NCI-H82 treated with DMSO at 0.1 percent for 48 hours (cell line): ENCODE measurements around the gene IGF1R.
"Not testable (repeated sequence)": the region's sequence is repeated elsewhere in the genome, so short reads cannot be mapped to it uniquely, and the experiment has no call there.

Source experiments
- DNase-seq: peaks from one replicate; lab custom pipeline; 2025; ENCODE audit not compliant: unreplicated experiment; lab: John Stamatoyannopoulos, UW

Gene IGF1R

GRCh38 chr15:98955331-98955730 is 307.0 kb downstream of the IGF1R start:
- DNase-seq = no peak

GRCh38 chr15:98955961-98956723 is 307.8 kb downstream of the IGF1R start:
- DNase-seq = no peak

DNA sequence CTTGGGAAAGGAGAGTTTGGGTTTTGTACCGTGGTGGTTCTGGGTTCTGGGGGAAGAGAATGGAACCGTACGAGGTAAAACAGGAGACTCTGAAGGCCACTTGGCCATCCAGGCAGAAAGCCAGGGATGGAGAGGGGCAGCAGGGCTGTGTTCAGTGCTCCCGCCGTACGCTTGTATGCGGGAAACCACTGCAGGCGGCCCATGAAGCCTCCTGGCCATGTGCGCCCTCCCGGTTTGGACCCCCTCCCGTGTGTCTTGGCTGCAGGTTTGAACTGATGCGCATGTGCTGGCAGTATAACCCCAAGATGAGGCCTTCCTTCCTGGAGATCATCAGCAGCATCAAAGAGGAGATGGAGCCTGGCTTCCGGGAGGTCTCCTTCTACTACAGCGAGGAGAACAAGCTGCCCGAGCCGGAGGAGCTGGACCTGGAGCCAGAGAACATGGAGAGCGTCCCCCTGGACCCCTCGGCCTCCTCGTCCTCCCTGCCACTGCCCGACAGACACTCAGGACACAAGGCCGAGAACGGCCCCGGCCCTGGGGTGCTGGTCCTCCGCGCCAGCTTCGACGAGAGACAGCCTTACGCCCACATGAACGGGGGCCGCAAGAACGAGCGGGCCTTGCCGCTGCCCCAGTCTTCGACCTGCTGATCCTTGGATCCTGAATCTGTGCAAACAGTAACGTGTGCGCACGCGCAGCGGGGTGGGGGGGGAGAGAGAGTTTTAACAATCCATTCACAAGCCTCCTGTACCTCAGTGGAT is 308.6 kb downstream of the IGF1R start:
- DNase-seq = no peak

GRCh38 chr15:98957655-98958054 is 309.3 kb downstream of the IGF1R start:
- DNase-seq = no peak

DNA sequence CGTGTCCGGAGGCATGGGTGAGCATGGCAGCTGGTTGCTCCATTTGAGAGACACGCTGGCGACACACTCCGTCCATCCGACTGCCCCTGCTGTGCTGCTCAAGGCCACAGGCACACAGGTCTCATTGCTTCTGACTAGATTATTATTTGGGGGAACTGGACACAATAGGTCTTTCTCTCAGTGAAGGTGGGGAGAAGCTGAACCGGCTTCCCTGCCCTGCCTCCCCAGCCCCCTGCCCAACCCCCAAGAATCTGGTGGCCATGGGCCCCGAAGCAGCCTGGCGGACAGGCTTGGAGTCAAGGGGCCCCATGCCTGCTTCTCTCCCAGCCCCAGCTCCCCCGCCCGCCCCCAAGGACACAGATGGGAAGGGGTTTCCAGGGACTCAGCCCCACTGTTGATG is 309.7 kb downstream of the IGF1R start:
- DNase-seq = no peak

DNA sequence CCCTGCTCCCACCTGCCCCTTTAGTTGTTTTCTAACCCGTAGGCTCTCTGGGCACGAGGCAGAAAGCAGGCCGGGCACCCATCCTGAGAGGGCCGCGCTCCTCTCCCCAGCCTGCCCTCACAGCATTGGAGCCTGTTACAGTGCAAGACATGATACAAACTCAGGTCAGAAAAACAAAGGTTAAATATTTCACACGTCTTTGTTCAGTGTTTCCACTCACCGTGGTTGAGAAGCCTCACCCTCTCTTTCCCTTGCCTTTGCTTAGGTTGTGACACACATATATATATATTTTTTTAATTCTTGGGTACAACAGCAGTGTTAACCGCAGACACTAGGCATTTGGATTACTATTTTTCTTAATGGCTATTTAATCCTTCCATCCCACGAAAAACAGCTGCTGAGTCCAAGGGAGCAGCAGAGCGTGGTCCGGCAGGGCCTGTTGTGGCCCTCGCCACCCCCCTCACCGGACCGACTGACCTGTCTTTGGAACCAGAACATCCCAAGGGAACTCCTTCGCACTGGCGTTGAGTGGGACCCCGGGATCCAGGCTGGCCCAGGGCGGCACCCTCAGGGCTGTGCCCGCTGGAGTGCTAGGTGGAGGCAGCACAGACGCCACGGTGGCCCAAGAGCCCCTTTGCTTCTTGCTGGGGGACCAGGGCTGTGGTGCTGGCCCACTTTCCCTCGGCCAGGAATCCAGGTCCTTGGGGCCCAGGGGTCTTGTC is 310.7 kb downstream of the IGF1R start:
- DNase-seq = no peak

GRCh38 chr15:98959640-98960007 is 311.3 kb downstream of the IGF1R start:
- DNase-seq = no peak

DNA sequence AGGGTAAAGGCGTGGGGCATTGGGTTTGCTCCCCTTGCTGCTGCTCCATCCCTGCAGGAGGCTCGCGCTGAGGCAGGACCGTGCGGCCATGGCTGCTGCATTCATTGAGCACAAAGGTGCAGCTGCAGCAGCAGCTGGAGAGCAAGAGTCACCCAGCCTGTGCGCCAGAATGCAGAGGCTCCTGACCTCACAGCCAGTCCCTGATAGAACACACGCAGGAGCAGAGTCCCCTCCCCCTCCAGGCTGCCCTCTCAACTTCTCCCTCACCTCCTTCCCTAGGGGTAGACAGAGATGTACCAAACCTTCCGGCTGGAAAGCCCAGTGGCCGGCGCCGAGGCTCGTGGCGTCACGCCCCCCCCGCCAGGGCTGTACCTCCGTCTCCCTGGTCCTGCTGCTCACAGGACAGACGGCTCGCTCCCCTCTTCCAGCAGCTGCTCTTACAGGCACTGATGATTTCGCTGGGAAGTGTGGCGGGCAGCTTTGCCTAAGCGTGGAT is 312.3 kb downstream of the IGF1R start:
- no peak for DNase-seq

DNA sequence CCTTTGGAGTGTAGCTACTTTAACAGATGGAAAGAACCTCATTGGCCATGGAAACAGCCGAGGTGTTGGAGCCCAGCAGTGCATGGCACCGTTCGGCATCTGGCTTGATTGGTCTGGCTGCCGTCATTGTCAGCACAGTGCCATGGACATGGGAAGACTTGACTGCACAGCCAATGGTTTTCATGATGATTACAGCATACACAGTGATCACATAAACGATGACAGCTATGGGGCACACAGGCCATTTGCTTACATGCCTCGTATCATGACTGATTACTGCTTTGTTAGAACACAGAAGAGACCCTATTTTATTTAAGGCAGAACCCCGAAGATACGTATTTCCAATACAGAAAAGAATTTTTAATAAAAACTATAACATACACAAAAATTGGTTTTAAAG is 315.1 kb downstream of the IGF1R start:
- DNase-seq = no peak

- no peak for DNase-seq
Measured at GRCh38 chr15:98964466-98965133, 316.3 kb downstream of the IGF1R start.

- not testable (repeated sequence) for DNase-seq
Measured at GRCh38 chr15:98965134-98965491, 316.8 kb downstream of the IGF1R start.

GRCh38 chr15:98965597-98965996 is 317.3 kb downstream of the IGF1R start:
- DNase-seq = no peak

DNA sequence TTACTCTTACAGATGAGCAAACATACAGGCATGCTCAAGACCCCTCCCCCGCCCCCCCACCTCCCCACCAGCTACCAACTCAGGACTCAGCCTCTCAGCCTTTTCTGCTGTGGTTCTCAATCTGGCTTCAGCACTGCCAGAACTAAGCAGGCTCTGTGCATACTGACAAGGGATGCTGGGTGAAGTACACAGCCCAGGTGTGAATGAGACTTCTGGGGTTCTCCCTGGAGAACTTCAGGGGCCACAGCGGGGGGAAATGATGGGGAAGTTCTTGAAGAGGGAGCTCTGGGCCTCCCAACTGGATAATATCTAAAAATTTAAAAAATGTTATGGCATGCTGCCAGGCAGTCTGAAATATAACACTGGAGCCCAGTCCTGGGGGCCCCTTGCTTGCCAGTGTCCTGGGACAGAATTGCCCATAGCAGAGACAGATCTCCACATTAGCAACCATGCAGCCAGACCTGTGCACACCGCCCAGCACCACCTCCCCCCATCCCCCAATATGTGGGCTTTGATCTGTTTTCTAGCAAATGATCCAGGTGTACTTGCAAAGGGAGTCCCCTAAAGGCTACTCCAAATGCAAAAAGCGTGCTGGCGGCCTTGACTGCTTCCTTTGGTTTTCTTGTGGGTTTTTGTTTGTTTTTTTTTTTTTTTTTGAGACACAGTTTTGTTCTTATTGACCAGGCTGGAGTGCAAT is 317.9 kb downstream of the IGF1R start:
- DNase-seq = no peak

GRCh38 chr15:98967096-98967495 is 318.8 kb downstream of the IGF1R start:
- DNase-seq = no peak

GRCh38 chr15:98967916-98968315 is 319.6 kb downstream of the IGF1R start:
- DNase-seq = no peak

GRCh38 chr15:98968576-98968975 is 320.2 kb downstream of the IGF1R start:
- no peak for DNase-seq

GRCh38 chr15:98969126-98969735 is 320.9 kb downstream of the IGF1R start:
- no peak for DNase-seq

DNA sequence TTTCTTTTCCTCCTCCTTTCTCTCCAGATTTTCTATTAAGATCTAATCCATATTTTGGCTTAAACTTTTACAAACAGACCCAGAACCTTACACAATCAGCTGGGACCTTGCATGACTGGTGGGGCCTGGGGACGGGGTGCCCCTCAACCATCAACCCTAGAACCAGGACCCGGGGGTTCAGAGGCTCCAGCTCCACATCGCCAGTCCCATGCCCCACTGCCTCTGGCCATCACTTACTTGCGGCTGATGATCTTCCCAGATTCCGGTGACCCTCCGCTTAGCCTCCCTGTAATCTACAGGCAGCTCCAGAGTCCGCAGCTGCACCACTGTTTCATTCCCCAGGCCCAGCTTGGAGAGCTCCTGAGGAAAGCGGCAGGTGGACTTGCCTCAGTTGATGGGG is 322.5 kb downstream of the IGF1R start:
- DNase-seq = no peak

DNA sequence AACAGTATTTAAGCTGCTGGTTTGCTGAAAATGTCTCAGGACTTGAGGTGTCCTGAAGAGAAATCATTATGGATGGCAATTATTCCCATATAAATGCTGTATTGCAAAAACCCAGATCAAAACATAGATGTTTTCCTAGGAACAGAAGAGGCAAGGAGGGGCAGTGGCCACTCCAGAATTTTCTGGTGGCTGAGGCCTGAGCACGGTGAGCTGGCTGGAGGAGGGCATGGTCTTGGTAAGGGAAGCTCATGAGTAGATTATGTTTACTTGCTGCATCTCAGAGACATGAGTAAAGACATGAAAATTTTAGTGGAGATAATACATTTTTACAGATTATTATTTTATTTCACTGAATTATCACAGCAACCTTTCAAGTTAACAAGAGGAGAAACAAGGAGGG is 328.2 kb downstream of the IGF1R start:
- no peak for DNase-seq

- no peak for DNase-seq
Measured at GRCh38 chr15:98977441-98977840, 329.1 kb downstream of the IGF1R start.
